NT2/D1 (cell line): Measurements from ENCODE around the gene ACSM2B.

Source experiments
- YY1 ChIP-seq: IDR thresholded peaks from 2 replicates; pipeline ENCODE4 v1.6.1; 2011; ENCODE audit not compliant: insufficient read length, insufficient read depth
- ZNF274 ChIP-seq: IDR thresholded peaks from 2 replicates; pipeline ENCODE4 v1.6.1; 2011; ENCODE audit warnings: mild to moderate bottlenecking, low read depth, low read length

GRCh38 chr16:20624882-20625807 is 49.0 kb upstream of the ACSM2B start:
- no peak for TF ChIP-seq ZNF274
- no peak for TF ChIP-seq YY1
